SKM-1 (cell line): Measurements from ENCODE around the gene PTGIS.

Experiments used
- DNase-seq: peaks from one replicate; lab custom pipeline; 2025; ENCODE audit not compliant: unreplicated experiment; lab: John Stamatoyannopoulos, UW

PTGIS gene

DNA sequence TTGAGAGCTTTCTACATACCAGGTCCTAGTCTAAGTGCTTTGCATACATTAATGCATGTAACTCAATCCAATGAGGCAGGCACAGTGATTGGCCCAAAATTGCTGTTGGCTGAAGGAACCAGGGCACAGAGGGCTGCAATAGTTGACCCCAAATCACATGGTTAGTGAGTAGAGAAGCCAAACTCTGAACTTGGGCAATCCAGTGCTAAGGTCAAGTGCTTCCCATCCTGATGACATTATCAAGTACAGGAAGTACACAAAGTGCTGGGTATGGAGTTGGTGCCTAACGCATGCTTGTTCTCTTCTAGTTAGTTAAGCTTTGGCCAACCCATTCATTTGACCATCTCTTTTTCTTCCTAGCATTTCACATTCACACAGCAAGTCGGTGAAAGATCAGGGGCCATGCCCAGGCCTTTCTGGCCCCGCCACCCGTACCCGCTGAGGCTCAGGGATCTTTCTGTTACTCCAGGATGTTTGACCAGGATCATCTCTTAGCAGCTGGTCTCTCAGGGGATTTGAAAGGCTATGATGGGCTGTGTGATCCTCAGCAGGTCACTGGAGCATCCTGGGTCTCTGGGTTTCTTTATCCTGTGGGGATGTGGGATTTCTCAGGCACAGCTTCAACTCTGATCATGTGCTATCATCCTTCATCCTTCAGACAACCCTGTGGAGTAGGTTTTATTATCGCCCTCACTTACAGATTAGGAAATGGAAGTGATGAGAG, 92.5 kb downstream of the PTGIS start:
- DNase-seq = no peak

DNA sequence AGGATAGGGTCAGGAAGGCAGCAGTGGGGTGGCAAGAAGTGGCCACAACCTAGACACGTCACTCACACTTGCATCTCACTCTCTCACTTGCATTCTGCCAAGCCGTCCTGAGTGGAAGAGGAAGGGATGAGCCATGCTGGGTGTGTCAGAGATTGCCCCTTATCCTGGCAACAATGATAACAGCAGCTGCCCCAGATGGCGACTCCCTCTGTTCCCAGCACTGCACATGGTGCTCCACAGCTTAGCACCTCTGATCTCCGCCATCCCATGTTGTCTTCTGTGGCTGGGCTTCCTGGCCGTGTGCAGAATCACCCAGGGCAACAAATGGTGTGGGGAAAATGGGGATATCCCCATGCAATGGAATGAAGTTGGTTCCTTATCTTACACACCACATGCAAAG, 96.5 kb downstream of the PTGIS start:
- no peak for DNase-seq

DNA sequence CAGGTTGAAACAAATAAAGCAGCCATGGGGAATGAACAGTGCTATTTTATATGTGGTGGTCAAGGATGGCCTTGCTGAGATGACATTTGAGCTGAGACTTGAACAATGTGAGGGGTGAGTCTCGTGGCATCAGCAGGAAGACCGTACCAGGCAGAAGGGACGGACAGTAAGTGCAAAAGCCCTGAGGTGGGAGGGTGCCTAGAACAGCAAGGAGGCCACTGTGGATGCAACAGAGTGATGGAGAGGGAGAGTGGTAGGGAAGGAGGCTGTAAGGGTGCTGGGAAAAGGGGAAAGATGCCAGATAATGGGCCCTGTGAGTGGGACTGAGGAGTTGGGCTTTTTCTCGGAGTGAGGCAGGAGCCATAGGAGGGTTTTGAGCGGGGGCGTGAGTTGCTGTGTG, 97.0 kb downstream of the PTGIS start:
- DNase-seq = no peak

DNA sequence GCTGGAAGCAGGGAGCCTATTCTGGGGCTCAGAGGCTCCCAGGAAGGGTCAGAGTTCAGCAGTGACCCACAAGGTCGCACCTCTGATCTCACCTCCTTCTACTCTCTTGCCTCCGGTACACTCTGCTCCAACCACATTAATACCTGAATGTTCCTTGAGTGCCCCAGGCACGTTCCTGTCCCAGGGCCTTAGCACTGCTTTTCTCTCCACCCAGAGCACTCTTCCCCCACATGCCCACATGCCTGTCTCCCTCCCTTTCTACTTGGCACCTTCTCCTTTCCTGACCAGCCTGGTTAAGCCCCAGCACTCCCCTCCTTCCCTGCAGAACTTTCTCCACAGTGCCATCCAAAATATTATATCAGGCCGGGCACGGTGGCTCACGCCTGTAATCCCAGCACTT, 98.9 kb downstream of the PTGIS start:
- no peak for DNase-seq

DNA sequence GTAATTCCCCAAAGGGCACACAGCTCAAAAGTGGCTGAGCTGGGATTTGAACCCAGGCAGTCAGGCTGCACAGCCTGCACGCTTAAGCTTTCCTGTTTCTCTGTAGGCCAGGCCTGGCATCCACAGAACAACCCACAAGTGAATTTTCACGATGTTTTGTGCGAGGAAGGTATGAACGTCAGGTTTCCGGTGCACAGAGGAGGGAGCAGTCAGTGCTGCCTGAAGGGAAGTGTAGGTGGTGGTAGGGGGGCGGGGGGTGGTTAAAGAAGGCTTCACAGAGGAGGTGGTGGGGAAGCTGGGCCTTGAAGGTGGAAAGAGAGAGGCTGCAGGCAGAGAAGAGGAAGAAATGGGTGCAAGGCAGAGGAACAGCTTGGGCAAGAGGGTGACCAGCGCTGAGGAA, 99.5 kb downstream of the PTGIS start:
- no peak for DNase-seq

DNA sequence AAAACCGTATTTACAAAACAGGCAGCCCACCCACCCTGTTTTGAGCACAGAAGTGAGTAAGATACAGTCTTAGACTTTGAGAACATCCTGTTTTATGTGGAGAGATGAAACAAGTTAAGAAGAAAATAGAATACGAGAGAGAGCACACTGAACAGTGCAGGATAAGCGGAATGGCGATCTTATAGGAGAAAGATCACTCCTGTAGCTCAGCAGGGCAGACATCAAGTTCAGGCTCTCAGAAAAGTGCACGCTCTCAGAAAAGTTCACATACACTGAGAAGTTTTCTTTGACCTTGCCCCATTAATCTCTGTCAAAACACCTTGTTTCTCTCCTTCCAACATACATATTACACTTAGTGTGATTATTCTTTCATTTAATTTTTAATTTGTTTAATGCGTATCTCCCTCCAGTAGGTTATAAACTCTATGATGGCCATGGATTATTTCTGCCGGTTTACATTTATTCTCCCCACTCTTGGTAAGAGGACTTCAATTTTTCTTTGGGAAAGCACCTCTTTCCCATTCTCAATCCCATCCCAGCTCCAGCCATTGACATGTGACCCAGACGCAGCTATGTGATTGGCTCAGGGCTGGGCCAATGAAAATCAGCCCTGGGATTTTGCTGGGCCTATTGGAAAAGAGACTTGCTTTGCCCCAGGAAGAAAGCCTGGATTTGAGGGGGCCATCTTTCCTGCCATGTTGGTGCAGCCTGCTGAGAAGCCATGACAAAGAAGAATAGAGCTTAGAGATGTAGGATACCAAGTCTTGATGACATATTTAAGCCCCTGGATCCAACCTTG, 101.6 kb downstream of the PTGIS start:
- DNase-seq = no peak

DNA sequence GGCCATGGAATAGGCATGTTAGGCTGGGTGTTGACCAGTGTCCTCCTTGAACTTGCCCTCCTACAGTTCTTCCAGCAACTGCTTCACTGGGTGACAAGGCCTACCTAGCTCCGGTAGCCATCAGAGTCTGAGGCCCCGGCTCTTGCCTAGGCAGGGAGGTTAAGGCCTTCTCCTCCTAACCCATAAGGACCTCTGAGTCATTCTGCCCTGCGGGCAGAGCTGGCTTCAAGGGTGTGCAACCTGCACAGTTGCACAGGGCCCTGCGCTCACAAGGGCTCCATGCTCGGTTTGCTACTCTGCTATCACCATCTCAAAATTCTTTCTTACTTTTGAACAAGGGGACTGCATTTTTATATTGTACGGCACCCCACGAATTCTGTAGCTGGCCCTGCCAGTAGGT, 103.4 kb downstream of the PTGIS start:
- no peak for DNase-seq

DNA sequence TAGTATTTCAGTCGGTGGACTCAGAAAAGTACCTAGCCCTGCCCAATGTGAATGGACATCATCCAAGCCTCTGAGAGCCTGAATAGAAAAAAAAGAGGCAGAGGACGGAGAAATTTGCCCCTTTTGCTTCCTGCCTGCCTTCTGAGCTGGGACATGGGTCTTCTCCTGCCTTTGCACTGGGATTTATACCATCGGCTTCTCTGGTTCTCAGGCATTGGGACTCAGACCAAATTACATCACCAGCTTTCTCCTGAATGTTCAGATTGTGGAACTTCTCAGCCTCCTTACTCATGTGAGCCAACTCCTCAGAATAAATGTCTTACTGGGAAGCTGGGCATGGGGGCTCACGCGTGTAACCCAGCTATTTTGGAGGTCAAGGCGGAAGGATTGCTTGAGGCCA, 105.3 kb downstream of the PTGIS start:
- DNase-seq = no peak

DNA sequence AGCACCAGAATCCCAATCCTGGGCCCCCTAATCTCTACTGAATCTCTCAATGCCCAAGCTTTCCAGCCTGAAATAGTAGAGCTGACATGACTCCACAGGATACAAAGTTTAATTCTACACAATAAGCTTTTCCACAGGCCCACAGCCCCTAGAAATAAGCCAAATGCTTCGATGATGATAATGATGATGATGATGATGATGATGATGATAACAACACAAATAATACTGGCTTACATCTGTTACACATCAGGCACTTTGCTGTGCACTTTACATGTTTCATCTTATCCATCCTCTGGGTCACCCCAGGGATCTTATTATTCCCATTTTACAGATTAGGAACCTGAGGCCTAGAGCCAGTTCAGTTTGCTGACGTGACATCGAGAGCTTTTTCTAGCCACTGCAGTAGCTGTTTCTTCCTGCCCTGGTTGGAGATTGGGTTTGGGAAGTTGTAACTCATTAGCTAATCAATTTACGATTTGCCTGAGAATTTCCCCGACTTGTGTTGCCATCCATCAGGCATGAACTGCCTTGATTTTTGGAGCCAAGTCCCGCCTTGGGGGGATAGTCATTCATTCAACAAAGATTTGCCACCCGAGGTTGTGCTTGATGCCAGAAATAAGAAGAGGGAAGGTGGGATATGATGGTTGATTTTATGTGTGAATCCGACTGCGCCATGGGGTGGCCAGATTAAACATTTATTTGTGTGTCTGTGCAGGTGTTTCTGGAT, 105.9 kb downstream of the PTGIS start:
- no peak for DNase-seq

DNA sequence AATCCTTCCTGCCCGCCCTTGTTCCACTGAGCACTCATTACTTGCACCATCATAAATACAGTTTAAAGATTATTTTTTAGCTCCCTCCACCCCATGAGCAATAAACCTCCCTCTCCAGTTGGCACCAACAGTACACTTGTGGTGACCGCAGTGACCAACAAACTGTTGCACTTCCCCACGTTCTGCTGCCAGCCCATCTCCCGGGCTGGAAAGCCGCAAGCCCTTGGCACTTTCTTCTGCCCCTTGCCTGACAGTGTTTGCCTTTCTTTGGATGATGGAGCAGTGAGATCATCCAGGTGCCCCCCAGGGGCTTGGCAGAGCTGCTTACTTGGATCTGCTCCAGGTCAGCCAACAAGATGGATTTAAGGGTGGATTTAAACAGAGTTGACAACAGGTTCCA, 107.0 kb downstream of the PTGIS start:
- DNase-seq = no peak

DNA sequence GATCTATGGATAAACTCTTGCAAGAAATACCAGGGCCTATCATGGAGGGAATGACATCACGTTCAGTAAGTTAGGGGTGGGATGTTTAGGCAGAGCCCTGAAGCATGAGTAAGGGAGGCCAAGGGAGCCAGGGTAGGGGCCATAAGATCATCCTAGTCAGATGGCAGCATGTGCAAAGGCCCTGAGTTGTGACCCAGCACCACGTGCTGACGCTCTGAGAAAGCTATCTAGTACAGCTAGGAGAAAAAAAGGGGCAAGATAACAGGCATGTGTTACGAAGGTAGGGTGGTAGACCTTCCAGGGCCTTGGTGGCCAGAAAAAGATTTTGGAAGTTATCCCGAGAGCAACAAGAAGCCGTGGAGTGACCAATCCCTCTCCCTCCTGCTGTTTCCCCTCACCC, 107.8 kb downstream of the PTGIS start:
- DNase-seq = no peak

DNA sequence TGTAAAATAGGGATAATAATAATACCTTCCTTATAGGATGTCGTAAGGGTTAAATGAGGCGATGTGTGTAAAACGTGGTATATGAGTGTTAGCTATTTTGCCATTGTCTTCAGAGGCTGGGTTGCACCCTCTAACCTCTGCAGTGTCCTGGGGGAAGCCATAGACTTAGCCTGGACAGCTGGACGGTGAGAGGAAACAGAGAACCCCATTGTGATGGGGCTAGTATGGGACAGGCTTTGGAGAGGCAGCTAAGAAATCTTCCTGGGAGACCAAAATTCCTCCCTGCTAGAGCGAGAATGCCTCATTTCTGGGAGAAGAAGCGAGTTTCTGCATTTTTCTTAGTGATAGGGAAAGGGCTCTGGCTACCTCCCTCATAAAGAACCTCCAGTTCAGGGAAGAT, 108.3 kb downstream of the PTGIS start:
- DNase-seq = no peak

DNA sequence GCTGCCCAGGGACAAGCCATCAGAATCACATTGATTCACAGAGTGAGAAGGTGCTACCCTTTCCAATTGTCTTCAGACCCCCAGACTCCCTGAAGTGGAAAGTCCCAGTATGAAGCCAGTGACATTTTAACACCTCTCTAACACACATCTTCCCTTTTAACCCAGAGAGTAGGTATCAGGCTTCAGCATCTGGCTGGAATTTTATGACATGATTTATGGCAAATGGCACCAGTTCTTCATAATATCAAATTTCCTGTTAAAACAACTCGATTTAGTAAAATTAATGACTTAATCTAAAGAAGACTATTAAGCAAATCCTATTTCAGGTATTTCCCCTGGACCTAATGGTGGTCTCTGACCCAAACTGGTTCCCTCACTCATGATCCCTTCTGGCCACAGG, 110.5 kb downstream of the PTGIS start:
- no peak for DNase-seq

DNA sequence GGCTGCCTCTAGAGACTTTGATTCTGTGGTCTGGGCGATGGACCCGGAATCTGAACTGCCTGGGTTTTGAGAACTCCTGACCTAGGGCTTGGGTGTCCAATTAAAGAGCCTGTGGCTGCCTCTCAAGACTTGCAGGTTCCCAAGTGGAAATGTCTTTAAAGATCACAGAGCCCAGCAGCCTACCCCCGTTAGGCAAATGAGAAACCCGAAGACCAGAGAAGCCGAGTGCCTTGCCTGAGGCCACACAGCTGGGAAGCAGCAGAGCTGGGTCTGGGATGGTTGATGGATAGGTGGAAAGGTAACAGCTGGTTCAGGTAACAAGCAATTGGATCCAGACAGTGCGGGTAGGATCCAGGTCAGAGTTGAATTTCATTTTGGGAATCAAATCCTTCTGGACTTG, 111.3 kb downstream of the PTGIS start:
- no peak for DNase-seq

DNA sequence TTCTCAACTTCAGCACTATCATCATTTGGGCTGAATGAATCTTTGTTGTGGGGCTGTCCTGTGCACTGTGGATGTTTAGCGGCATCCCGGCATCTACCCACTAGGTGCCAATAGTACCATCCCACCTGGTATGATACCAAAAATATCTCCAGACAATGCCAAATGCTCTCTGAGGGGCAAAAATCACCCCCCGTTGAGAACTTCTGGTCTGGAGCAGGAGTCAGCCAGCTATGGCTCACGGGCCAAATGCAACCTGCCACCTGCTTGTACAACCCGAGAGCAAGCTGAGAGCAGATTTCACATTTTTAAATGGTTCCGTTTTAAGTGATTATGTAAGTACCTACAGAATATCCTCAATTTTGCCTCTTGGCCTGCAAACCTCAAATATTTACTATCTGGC, 112.2 kb downstream of the PTGIS start:
- DNase-seq = no peak
